ENCODE measurements around the gene RFX3. TPM values are rescaled to one million over a fixed set of nuclear protein-coding genes. Genes with fewer than 3 reads are reported as not detected.
A peak's percentile ranks its signal among the peaks of the same experiment; 100 is the strongest.

RFX3 gene
- total RNA-seq, 2 experiments from 2014 or later: 11.8 to 12.5 TPM

GRCh38 chr9:3434594-3434993 is 91.2 kb downstream of the RFX3 start:
- H3K9me3 Mint-ChIP-seq: no peaks in the 10 kb centered on the region
- H3K27ac Mint-ChIP-seq: no peak overlapping the region
- H3K4me1 Mint-ChIP-seq: no peaks in the 10 kb centered on the region
- DNase-seq: no peak
- CTCF ChIA-PET: no interaction called here
- peaks cover 2% of the 10 kb centered on the region for H3K36me3 Mint-ChIP-seq (ENCODE audit: low read depth)
- H3K27me3 Mint-ChIP-seq: no peaks in the 10 kb centered on the region
- POLR2A ChIA-PET: no interaction called here
- no peak overlapping the region for H3K4me3 Mint-ChIP-seq

DNA sequence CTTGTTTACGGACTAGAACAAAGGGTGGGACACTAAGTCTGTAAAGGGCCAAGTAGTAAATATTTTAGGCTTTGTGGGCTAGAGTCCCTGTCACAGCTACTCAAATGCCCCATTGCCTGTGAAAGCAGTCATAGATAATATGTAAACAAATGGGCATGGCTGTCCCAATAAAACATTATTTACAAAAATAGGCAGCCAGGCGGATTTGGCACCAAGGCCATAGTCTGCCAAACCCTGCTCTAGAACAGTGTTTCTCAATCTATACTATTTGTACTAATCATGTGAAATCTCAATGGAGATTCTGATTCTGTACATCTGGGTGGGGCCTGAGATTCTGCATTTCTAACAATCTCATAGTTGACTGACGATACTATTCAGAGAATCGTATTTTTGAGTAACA is 92.0 kb downstream of the RFX3 start:
- CTCF ChIA-PET: no interaction called here
- H3K36me3 Mint-ChIP-seq (ENCODE audit: low read depth): peaks cover 2% of the 10 kb centered on the region

DNA sequence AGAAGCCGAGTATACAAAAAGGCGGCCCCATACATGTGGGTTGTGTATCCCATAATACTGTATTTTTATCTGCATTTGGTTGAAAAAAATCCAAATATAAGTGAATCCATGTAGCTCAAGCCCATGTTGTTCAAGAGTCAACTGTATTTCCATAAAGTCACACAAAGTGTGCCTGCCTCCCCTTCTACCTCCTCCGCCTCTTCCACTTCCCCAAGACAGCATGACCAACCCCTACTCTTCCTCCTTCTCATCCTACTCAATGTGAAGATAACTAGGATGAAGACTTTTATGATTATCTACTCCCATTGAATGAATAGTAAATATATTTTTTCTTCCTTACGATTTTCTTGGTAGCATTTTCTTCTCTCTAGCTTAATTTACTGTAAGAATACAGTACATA is 92.7 kb downstream of the RFX3 start:
- no peak for DNase-seq
- POLR2A ChIA-PET: no interaction called here
- H3K9me3 Mint-ChIP-seq: no peaks in the 10 kb centered on the region
- peaks cover 2% of the 10 kb centered on the region for H3K36me3 Mint-ChIP-seq (ENCODE audit: low read depth)
- no peak overlapping the region for H3K4me3 Mint-ChIP-seq
- no peak overlapping the region for H3K27ac Mint-ChIP-seq
- H3K27me3 Mint-ChIP-seq: no peaks in the 10 kb centered on the region
- H3K4me1 Mint-ChIP-seq: no peaks in the 10 kb centered on the region
- CTCF ChIA-PET: no interaction called here

More for the DNA sequence above, 92.0 kb downstream of the RFX3 start:
- H3K4me1 Mint-ChIP-seq: no peaks in the 10 kb centered on the region
- POLR2A ChIA-PET: no interaction called here
- no peaks in the 10 kb centered on the region for H3K27me3 Mint-ChIP-seq
- H3K4me3 Mint-ChIP-seq: no peak overlapping the region
- no peak overlapping the region for H3K27ac Mint-ChIP-seq
- H3K9me3 Mint-ChIP-seq: no peaks in the 10 kb centered on the region
- no peak for DNase-seq

GRCh38 chr9:3431890-3432289 is 93.9 kb downstream of the RFX3 start:
- no peak for DNase-seq
- H3K4me3 Mint-ChIP-seq: no peak overlapping the region
- H3K9me3 Mint-ChIP-seq: peaks cover under 1% of the 10 kb centered on the region
- H3K4me1 Mint-ChIP-seq: no peaks in the 10 kb centered on the region
- ChIA-PET CTCF (interaction anchor here (1.5 kb wide), 1 partner anchor 9 kb away, joined by 5 read pairs; no protein-coding TSS in a partner anchor), POLR2A (no interaction called here)
- H3K36me3 Mint-ChIP-seq (ENCODE audit: low read depth): peaks cover 2% of the 10 kb centered on the region
- H3K27ac Mint-ChIP-seq: no peak overlapping the region
- H3K27me3 Mint-ChIP-seq: no peaks in the 10 kb centered on the region

- Mint-ChIP-seq H3K27me3 (no peaks in the 10 kb centered on the region), H3K36me3 (ENCODE audit: low read depth) (no peaks in the 10 kb centered on the region), H3K4me1 (no peaks in the 10 kb centered on the region), H3K27ac (no peak overlapping the region), H3K9me3 (peaks cover 2% of the 10 kb centered on the region), H3K4me3 (no peak overlapping the region)
- POLR2A ChIA-PET: no interaction called here
- DNase-seq: no peak
- CTCF ChIA-PET: no interaction called here
These were observed 105.9 kb downstream of the RFX3 start for GRCh38 chr9:3419893-3420292.

DNA sequence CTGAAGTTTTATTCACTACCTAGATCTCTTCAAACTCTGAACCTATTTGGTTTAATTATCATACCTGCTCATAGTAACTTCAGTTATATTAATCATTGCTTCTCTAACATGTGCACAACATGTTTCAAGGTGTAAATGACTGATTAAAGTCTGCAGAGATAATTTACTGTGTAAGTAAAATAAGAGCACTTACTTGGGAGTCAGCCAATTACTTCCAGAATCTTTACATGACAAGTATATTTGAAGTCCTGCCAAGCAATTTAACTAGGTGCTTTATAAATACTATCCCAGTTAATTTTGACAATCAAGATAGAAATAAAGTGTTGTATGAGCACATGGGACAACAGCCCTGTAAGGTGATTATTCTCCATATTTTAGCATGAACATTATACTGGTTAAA is 109.9 kb downstream of the RFX3 start:
- CTCF ChIA-PET: no interaction called here
- DNase-seq: no peak
- H3K4me3 Mint-ChIP-seq: no peak overlapping the region
- no peak overlapping the region for H3K27ac Mint-ChIP-seq
- no peaks in the 10 kb centered on the region for H3K9me3 Mint-ChIP-seq
- peaks cover 2% of the 10 kb centered on the region for H3K36me3 Mint-ChIP-seq (ENCODE audit: low read depth)
- no peaks in the 10 kb centered on the region for H3K27me3 Mint-ChIP-seq
- POLR2A ChIA-PET: no interaction called here
- no peaks in the 10 kb centered on the region for H3K4me1 Mint-ChIP-seq

- ChIA-PET POLR2A (no interaction called here), CTCF (no interaction called here)
- Mint-ChIP-seq H3K9me3 (no peaks in the 10 kb centered on the region), H3K4me3 (no peak overlapping the region), H3K36me3 (ENCODE audit: low read depth) (peaks cover 2% of the 10 kb centered on the region), H3K4me1 (no peaks in the 10 kb centered on the region), H3K27ac (no peak overlapping the region), H3K27me3 (no peaks in the 10 kb centered on the region)
- DNase-seq: no peak
These were observed 111.8 kb downstream of the RFX3 start for GRCh38 chr9:3413984-3414383.

DNA sequence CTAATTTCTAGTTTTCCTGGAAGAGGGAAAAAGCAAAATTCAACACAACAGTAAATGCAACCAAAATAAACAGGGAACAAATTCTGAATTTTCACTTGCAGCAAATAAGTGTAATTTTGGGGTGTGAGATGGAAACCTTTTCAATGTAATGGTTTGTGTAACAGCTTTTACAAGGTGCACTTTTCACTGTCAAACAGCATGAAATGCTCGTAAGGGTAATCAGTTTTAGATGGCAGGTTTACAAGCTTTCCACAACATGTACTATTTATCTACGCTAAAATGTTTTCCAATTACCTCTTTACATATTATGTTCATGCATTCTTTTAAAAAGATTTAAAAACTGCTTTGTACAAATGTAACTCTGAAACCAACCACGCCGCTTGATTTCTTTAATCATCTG is 115.3 kb downstream of the RFX3 start:
- no peak for DNase-seq
- Mint-ChIP-seq H3K27ac (no peak overlapping the region), H3K4me1 (no peaks in the 10 kb centered on the region), H3K27me3 (no peaks in the 10 kb centered on the region), H3K36me3 (ENCODE audit: low read depth) (peaks cover 5% of the 10 kb centered on the region), H3K4me3 (no peak overlapping the region), H3K9me3 (no peaks in the 10 kb centered on the region)
- CTCF ChIA-PET: no interaction called here
- POLR2A ChIA-PET: no interaction called here

DNA sequence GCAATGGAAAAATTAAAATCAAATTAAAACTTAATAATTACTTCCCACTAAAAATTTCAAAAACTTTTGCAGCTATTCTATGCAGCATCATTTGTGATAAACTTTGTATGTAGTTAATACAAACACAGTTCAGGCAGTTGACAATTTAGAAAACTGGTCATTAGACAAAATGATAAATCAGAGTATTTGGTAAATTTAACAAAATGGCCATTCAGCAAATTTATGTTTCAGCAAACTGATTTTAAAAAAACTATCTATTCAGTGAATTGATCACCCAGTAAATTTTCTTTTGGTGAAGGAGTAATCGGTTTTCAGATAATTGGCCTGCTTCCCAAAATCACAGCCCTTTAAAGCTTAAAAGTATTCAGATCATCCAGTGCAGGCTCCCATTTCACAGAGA is 116.3 kb downstream of the RFX3 start:
- DNase-seq: no peak
- H3K27ac Mint-ChIP-seq: no peak overlapping the region
- ChIA-PET POLR2A (no interaction called here), CTCF (interaction anchor here (1.6 kb wide), 1 partner anchor 32 kb away, joined by 3 read pairs; no protein-coding TSS in a partner anchor)
- no peaks in the 10 kb centered on the region for H3K4me1 Mint-ChIP-seq
- H3K36me3 Mint-ChIP-seq (ENCODE audit: low read depth): peaks cover 5% of the 10 kb centered on the region
- no peaks in the 10 kb centered on the region for H3K9me3 Mint-ChIP-seq
- no peaks in the 10 kb centered on the region for H3K27me3 Mint-ChIP-seq
- no peak overlapping the region for H3K4me3 Mint-ChIP-seq

DNA sequence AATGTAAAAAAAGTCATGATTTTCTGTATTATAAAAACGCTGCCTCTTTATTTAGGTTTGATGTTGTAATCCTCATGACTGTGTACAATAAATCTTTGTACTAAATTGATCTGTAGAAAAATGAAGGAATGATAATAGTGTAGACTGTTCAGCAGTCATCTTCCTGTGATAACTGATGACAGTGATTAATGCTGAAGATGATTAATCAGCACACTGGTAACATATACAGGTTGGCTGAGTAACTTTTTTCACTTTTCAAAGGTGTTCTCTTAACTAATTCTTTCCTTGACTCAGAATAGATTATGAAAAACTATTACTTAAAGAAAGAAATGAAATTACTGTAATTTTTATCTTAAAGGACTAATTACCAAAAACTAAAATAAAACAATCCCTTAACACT is 122.5 kb downstream of the RFX3 start:
- peaks cover 3% of the 10 kb centered on the region for H3K4me1 Mint-ChIP-seq
- POLR2A ChIA-PET: no interaction called here
- H3K27me3 Mint-ChIP-seq: no peaks in the 10 kb centered on the region
- CTCF ChIA-PET: no interaction called here
- no peaks in the 10 kb centered on the region for H3K9me3 Mint-ChIP-seq
- H3K4me3 Mint-ChIP-seq: no peak overlapping the region
- DNase-seq: no peak
- no peak overlapping the region for H3K27ac Mint-ChIP-seq
- peaks cover 4% of the 10 kb centered on the region for H3K36me3 Mint-ChIP-seq (ENCODE audit: low read depth)

GRCh38 chr9:3401221-3401954 is 124.4 kb downstream of the RFX3 start:
- POLR2A ChIA-PET: no interaction called here
- H3K4me3 Mint-ChIP-seq: no peak overlapping the region
- DNase-seq: no peak
- peaks cover 9% of the 10 kb centered on the region for H3K9me3 Mint-ChIP-seq
- H3K27ac Mint-ChIP-seq: no peak overlapping the region
- no peaks in the 10 kb centered on the region for H3K27me3 Mint-ChIP-seq
- CTCF ChIA-PET: no interaction called here
- peaks cover 12% of the 10 kb centered on the region for H3K36me3 Mint-ChIP-seq (ENCODE audit: low read depth)
- peaks cover 17% of the 10 kb centered on the region for H3K4me1 Mint-ChIP-seq

DNA sequence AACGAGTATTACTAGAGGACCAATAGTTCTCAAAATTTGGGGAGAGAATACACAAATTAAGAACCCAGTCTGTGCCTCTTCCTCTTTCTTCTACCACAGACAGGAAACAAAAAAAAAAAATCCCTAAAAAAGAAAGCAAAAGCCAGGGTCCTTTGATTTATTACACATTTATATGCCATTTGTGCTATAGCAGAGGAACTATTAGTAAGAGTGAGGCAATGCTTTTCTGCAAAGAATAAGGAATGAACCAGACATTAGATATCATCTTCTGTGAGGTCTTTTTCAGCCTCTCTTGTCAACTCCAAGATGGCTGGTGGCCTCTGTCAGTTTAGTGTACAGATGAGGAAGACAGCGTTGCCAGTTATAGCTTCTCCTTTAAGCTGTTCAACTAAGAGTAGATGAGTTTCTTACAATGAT is 127.6 kb downstream of the RFX3 start:
- CTCF ChIA-PET: no interaction called here
- H3K36me3 Mint-ChIP-seq (ENCODE audit: low read depth): peaks cover 23% of the 10 kb centered on the region
- peaks cover 18% of the 10 kb centered on the region for H3K4me1 Mint-ChIP-seq
- H3K27me3 Mint-ChIP-seq: no peaks in the 10 kb centered on the region
- peak overlapping the region; percentile 85 for H3K27ac Mint-ChIP-seq
- POLR2A ChIA-PET: no interaction called here
- H3K9me3 Mint-ChIP-seq: peaks cover 9% of the 10 kb centered on the region
- DNase-seq: peak; percentile 9
- peak overlapping the region; percentile 42 for H3K4me3 Mint-ChIP-seq

DNA sequence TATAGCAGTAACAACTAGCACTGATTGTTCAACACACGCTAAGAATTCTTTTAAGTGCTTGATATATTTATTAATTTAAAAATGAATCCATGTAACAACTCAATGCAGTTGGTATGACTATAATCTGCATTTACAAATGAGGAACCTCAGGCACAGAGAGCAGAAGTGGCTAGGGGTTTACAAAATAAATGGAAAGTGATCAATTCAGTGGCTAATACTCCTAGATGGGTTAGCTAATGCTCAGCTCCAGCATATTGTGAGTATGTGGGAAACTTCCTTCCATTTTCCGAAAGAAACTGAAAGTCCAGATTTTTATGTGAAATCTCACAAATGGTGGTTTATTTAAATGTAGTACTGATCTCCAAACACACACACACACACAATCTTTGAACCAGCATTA is 128.0 kb downstream of the RFX3 start:
- Mint-ChIP-seq H3K4me3 (peak overlapping the region; percentile 42), H3K27me3 (no peaks in the 10 kb centered on the region), H3K4me1 (peaks cover 18% of the 10 kb centered on the region), H3K36me3 (ENCODE audit: low read depth) (peaks cover 23% of the 10 kb centered on the region), H3K9me3 (peaks cover 9% of the 10 kb centered on the region), H3K27ac (peak overlapping the region; percentile 85)
- no peak for DNase-seq
- CTCF ChIA-PET: no interaction called here
- POLR2A ChIA-PET: no interaction called here

DNA sequence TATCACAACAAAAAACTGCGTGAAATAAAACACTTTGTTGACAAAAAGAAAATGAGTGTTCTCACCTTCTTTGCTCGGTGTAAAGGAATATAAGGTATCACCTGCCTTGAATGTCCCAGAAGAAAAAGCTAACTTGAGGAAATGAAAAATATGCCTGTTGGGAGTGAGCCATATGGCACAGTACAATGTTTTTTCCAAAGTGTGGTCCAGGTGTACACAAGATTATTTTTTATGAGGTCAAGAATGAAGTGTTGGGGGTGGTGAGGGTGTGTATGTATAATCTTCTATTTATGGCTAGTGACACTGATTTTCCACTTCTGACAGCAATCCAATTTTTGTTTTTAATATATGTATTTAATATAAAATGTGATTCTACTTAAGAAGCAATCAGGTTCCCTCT is 134.4 kb downstream of the RFX3 start:
- Mint-ChIP-seq H3K27ac (no peak overlapping the region), H3K4me3 (no peak overlapping the region), H3K9me3 (peaks cover 20% of the 10 kb centered on the region), H3K27me3 (no peaks in the 10 kb centered on the region), H3K4me1 (peaks cover 13% of the 10 kb centered on the region), H3K36me3 (ENCODE audit: low read depth) (peaks cover 63% of the 10 kb centered on the region)
- DNase-seq: no peak
- ChIA-PET CTCF (interaction anchor here (0.5 kb wide), 1 partner anchor 1209 kb away, joined by 3 read pairs; no protein-coding TSS in a partner anchor), POLR2A (no interaction called here)

Data from activated CD4-positive, alpha-beta T cell treated with anti-CD3 and anti-CD28 coated beads, Interleukin-2, amount 10 ng/mL, durations not matched to agents 7 days and 5 days (primary cell).